GM15510 (cell line): ENCODE data around the gene CDCP1.

ENCODE experiments used
- POLR2A ChIP-seq: IDR thresholded peaks from 3 replicates; pipeline ENCODE4 v1.6.1; 2011; ENCODE audit warnings: borderline replicate concordance; ENCODE audit not compliant: insufficient read length; ENCODE audit errors: extremely low read depth

CDCP1 gene

DNA sequence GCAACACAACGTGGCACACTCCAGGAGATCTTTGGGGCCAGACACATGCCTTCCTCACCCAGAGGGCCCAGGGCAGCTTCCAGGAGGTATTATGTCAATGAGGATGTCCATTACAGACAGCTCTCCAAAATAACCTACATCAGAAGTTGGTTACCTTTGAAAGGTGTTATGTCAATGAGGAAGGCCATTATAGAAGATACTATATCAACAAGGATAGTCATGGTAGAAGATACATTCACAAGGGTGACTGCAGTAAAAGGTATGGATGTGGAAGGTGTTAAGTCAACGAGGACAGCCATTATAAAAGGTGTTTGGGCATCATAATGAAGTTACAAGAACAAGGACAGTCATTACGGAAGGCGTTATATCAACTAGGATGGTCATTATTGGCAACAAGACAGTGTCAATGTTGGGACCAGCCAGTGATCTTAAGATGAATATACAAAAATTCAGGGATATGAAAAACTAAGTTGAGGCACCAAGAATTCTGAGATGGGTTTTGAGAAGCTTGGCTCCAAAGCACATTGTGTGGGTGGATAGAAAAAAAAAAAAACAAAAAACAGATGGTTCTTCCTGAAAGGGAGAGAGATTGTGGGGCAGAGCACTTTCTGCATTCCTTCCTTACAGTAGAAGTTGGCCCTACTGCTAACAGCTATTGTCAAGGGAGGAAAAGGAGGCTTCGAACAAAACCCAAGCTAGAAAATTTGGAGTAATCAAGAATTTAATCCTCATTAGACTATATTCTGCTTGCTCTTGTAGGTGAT is 11.2 kb downstream of the CDCP1 start:
- TF ChIP-seq POLR2A: no peak

DNA sequence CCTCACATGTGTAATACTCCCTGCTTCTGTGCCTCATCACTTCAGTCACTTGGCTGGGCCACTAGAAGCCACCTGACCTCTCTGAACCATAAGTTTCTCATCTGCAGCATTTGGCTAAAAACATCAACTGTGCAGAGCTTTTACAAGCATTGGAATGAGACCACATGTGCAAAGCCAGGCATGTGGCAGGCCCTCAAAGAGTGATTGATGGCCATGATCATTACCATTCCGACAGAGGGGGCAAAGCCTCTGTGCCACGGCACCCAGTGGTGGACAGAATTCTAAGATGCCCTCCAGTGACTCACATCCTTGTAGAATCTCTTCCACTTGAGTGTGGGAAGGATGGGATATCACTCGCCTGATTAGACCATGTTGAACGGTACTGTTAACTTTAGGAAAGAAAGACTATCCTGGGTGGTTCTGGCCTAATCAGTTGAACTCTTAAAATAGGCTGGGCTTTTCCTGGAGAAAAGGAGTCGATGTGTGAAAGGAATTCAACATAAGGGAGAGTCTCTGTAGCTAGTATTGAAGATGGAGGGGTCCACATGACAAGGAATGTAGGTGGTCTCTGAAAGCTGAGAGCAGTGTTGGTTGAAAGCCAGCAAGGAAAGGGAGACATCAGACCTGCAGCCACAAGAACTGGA is 13.5 kb downstream of the CDCP1 start:
- no peak for TF ChIP-seq POLR2A

DNA sequence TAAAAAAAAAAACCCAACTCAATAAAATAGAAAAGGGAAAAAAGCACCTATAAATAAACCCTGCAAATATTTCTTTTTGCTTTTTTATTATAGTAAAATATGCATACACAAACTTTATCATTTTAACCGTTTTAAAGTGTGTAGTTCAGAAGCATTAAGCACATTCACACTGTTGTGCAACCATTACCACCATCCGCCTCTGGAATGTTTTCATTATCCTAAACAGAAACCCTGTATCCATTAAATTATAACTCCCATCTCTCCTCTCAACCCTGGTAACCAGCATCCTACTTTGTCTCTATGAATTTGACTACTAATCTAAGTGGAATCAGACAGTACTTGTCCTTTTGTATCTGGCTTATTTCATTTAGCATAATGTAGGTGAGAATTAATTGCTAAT is 15.0 kb downstream of the CDCP1 start:
- no peak for TF ChIP-seq POLR2A

DNA sequence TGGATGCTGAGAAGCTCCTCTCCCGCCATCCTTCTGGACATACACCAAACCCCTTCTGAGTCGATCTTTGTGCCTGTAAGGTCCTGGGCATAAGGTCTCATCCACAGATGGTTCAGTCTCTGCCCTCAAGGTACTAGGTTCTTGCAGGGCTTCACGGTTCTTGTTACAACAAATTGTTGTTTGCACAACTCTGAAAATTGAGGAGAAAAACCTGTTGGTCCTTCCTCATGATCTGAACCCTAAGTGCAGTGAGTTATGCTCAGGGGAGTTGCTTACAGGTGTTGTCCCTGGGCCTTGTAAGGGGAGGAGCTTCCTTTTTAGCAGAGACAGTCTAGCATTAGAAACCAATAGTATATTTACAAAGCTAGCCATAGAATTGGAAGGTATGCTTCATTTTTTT is 15.7 kb downstream of the CDCP1 start:
- no peak for TF ChIP-seq POLR2A

DNA sequence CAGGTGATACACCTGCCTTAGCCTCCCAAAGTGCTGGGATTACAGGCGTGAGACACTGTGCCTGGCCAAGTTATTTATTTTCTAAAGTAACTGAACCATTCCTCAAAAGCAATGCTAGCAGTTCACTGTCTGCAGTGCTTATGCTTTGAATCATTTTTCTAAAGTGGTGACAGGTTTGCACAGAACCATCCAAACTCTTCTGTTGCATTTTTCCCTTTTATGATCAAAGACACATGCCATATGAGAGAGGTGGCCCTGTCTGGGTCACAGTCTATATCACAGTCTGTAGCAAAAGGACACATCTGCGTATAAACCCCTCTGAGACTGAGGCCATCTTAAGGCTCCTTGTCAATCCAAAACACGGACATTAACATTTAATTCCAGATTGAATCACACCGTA is 17.2 kb downstream of the CDCP1 start:
- TF ChIP-seq POLR2A: no peak

DNA sequence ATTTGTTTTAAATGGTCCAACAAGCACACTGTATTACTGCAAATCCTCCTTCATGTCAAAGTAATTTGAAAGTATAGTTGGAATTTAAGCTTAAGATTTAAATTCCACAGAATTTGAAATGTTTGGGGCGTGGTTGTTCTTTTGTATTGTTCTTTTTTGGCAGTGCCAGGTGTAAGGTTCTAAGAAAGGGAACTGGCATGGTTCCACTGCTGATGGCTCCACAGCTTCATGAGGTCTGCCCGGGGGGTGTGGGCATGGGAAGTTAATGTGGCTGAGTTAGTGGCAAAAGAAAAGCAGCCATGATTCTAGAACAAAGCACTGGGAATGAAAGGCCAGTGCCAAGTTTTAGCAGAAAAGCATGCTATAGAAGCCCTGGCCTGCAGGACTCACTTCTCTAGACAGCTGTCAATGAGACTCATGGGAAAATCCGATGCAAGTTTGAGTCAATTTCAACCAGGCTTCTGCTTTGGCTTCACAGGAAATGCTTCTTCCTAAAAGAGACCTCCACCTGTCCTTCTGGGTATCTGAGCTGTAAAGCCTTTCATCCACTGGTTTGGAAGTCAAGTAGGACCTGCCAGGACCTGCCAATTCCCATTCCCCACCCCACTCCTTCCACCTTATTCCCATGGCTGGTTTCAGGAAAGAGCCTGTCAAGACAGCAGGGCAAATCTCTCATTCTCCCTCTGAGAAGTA is 18.9 kb downstream of the CDCP1 start:
- TF ChIP-seq POLR2A: no peak

DNA sequence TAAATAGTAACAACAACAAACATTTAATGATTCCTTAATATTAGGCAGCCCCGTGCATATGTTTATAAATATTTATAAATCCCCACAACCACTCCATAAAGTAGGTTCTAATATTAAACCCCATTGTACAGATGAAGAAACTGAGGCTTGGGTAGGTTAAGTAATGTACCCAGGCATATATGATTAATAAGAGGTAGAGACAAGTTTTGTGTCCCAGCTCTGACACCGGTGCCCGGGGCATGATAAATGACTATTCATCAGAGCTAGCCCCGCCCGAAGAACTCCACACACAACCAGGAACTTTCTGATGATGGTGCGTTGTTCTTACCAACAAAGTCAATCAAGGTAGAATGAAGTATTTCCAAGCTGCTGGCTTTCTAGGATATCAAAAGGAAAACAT is 19.4 kb downstream of the CDCP1 start:
- no peak for TF ChIP-seq POLR2A

DNA sequence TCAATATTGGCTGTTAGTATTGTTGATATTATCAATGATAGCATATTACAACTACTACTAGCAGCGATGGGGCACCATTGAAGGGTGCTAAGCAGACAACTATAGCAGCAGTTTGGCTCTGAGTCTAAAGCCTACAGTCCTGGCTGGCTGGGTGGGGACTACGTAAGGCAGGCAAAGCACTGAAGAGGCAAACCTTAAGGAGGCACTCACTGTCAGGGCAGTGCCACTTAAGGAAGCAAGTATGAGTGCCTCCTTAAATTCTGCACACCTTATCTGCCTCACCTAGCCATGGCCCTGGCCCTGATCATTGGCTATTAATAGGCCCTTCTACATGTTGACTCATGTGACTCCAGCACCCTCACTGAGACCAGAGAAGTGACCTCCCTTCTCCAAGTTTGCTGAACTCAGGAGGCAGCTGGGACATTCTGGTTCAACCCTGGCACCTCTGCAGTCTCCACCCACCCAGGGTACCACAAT is 20.6 kb downstream of the CDCP1 start:
- no peak for TF ChIP-seq POLR2A

DNA sequence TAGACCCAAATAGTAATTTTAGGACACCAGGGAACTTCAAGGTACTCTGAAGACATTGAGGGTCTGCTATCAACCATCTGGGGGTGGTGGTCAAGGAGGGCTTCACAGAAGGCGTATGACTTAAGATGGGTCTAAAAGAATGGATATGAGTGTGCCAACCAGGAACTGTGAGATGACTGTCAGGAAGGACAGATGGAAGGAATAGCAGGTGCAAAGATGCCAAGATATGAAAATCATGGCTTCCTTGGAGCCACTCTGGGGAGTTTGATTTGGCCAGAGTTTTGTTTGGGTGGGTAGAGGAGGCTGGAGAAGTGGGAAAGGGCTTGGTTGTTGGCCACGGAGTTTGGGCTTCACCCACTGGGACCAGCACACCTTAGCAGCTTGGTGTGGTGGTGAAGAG is 21.2 kb downstream of the CDCP1 start:
- no peak for TF ChIP-seq POLR2A

DNA sequence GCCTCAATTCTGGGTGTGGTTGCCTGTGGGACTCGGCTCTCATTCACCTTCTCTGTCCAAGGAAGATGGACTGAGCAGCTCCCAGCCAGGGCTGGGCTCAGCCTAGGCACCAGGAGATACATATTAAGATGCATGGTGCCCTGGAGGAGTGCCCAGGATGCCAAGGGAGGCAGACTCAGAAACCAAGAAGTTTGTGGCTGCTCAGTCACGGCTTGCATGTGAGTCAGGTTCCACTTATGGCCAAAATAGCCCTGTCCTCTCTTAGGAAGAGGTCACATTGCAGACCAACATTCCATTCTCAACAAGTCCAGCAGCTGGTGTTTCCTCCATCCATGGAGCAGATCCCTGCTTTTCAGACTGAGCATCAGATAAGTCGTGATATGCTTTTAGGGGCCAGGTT is 21.8 kb downstream of the CDCP1 start:
- no peak for TF ChIP-seq POLR2A

DNA sequence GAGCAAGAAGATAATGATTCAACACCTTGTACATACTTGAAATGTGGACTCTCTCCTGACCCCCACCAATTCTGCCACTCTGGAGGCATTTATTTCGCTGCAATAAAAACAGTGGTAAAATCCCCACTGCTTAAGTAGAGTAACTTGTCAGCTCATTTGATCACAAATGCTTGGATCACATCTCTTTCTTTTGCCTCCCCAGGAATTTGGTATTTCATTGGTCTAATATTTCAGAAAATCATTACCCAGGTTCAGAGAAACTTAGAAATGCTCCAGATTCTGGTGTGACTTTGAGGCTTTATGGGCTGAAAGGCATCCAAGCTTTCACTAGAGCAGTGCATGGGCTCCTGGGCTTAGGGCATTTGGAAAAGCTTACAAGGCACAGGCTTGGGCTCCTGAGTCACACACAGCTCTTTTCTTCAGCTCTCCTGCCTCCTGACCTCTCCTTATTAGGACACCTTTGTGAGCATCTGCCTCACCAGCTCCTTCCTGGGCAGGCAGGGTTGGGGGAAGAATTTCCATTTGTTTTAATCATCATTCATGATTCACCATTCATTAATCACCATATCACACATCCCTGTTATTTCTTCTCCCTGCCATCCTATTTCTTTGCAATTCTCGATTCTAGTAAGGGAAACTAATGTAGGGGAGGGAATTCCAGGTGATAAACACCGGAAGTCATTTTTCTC is 22.5 kb downstream of the CDCP1 start:
- TF ChIP-seq POLR2A: no peak

DNA sequence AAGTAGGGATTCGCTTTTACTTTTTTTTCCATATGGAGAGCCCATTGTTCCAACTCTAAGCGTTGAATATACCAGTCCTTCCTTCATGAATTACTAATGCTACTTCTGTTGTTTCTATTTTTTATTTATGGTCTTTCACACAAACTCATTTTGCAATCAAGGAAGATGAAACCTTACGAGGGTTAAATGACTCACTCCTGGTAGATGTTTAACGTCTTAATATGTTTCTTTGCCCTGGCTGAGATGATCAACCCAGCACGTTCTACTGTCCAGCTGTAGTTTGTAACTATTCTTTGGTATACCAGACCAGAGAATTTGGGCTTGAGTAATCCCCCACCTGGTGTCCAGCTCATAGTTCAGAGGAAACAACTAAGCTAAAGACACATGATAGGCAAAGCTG is 23.1 kb downstream of the CDCP1 start:
- TF ChIP-seq POLR2A: no peak

DNA sequence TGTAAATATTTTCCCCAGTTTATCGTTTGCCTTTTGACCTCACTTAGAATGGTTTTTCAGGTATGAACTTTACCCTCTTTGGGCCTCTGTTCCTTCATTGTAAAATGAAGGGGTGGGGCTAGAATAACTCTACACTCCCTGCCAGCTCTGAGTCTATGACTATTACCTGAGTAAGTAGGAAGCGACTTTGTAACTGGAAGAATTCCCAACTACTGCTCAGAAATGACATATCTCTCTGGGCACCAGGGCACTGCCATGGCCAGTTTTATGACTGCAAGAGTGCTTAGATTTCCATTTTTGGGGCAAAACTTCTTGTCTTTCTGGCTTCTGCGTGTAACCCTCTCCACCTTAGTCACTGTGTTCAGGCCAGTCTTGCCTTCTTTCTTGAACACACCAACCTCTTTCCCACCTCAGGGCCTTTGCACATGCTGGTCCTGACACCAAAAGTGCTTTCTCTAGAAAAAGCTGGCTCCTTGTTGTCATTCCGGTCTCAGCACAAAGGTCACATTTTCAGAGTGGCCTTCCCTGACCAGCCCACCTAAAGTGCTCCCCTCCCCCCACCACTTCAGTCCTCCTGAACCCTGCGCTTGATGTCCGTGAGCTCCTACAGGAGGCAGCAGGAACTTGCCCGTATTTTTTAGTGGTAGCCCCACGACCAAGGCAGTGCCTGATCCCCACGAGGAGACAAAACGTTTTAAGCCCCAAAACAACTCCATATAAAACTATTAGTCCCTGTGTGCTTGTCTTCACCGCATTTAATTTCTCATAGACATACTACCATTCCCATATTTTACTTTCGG is 25.6 kb downstream of the CDCP1 start:
- TF ChIP-seq POLR2A: no peak

DNA sequence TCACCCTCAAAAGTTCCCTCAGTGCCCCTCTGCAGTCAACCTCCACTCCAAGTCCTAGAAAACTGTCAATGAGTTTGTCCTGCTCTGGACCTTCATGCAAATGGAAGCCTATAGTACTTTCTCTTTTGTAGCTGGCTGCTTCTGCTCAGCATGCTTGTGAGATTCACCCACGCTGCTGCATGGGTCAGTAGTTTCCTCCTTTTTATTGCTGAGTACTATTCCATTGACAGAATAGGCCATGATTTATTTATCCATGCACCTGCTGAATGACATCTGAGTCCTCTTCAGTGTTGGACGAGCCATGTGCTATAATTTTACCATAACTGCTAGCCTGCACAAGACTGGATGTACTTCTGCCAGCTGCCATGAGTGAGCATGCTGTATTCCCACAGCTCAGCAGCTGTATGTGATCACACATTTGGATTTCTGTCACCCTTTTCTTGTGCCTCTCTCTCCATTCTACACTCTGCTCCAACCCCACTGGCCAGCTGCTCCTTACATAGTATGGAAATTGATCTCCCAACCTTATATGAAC is 26.3 kb downstream of the CDCP1 start:
- TF ChIP-seq POLR2A: no peak

DNA sequence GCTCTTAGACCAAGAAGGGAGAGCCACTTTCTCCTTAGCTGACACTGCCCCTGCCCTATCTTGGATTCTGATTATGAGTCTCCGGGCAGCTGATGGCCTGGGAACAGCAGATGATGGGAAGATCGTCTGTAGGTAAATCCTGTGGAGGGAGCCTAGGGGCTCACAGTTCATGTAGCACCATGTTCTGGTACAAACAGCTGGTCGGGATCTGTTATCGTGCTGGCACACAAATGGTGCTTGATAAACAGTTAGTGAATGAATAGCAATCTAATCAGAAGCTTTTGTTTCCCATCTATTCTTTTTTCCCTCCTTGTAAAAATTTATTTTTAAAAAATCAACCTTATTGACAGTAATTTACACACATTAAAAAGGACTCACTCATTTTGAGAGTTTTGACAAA is 26.8 kb downstream of the CDCP1 start:
- TF ChIP-seq POLR2A: no peak

DNA sequence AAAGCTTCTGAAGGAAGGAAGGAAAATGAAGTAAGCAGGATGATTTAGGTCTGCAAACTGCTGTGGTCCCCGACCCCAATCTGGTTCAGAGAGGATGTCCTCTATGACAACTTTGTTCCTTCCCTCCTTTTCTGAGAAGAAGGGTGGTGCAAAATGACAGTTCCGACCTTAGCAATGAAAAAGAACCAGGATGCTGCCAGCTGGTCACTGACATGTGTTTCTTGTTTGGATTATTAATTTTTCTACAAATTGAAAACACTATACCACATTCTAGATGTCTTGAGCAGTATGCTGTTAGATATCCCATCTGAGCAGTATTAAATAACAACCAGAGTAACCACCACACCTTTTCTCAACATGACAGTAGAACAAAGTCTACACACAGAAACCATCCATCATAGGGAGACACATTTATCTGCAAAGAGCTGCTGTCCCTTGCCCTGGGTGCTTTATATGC is 27.5 kb downstream of the CDCP1 start:
- no peak for TF ChIP-seq POLR2A
